T-helper 1 cell treated with Interleukin-12 subunit alpha and Interleukin-12 subunit beta and Interleukin-4 antibody, amounts not matched to agents 30 μg/mL and 1 μg/mL, for 36 hours (primary cell): ENCODE results near the gene TXNDC2.
"Not testable (repeated sequence)": the region's sequence is repeated elsewhere in the genome, so short reads cannot be mapped to it uniquely, and the experiment has no call there.

Experiments used
- H3K27ac Mint-ChIP-seq: one replicate; pipeline ENCODE4 v1.8.0; 2021; ENCODE audit warnings: mild to moderate bottlenecking, mixed read lengths
- H3K27me3 Mint-ChIP-seq: one replicate; pipeline ENCODE4 v1.8.0; 2021; ENCODE audit warnings: low read depth, mixed read lengths
- H3K36me3 Mint-ChIP-seq: one replicate; pipeline ENCODE4 v1.8.0; 2021; ENCODE audit warnings: low read depth, mixed read lengths
- H3K4me1 Mint-ChIP-seq: one replicate; pipeline ENCODE4 v1.8.0; 2021; ENCODE audit warnings: low read depth, mixed read lengths
- H3K4me3 Mint-ChIP-seq: one replicate; pipeline ENCODE4 v1.8.0; 2021; ENCODE audit warnings: mild to moderate bottlenecking, moderate library complexity, mixed read lengths
- H3K9me3 Mint-ChIP-seq: one replicate; pipeline ENCODE4 v1.8.0; 2021; ENCODE audit warnings: mixed read lengths

TXNDC2 gene

DNA sequence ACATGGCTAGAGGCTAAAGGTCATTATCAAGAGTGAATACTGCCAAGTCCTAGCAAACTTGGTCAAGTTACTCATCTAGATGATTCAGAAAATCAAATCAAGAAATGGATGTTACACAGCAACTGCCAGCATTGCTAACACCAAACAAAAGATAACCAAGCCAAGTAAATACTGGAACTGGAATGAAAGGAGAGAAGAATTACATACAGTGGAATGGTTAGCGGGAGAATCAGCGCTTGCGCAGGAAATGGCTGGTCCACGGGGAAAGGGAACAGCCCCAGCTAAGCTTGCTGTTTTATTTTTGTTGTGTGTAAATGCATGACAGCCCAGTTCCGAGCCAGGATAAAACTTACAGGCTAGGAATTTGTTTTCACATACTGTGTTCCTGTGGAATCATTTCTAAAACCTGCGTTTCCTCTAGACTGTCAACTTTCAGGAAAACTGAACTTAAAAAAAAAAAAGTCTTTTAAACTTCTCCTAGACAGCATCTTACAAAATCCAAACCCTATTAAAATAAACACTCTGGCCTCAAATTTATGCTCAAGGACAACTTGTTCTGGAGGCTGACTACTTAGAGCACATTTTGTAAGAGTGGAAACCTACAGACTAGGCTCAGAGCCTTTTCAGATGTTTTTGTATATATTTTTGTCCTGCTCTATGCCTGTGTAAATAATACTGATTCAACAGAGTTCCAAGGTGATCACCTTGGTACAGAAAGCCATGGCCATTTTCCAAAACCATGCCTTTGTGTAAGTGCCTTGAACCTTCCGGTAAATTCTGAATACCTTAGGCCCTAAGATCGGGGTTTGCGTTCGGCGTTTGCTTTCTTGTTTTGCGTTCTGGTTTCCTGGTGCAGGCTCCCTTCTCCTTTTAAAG lies 30.7 kb upstream of the TXNDC2 start:
- H3K27ac Mint-ChIP-seq = no peak overlapping the region
- H3K36me3 Mint-ChIP-seq = no peaks in the 10 kb centered on the region
- H3K9me3 Mint-ChIP-seq = no peaks in the 10 kb centered on the region
- no peak overlapping the region for H3K4me3 Mint-ChIP-seq
- peaks cover 4% of the 10 kb centered on the region for H3K27me3 Mint-ChIP-seq
- H3K4me1 Mint-ChIP-seq = no peaks in the 10 kb centered on the region

DNA sequence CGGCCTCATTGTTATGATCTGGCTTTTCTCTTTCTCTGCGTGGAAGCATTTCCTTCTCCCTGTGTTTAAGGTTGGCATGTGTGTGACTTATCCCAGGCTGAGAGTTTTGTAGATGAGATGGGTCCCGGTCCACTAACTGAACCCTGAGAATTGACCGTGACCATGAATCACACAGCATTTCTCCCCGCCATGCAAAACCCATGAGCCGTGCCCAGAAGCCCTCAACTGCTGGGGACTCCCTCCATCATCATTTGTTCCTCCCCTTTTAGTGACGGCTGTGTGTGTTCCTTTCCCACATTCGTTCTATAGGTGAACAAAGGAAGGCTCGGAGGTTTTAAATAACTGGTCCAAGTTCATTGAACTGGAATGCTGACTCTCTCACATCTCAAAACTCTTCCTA lies 30.1 kb upstream of the TXNDC2 start:
- no peaks in the 10 kb centered on the region for H3K9me3 Mint-ChIP-seq
- H3K36me3 Mint-ChIP-seq = no peaks in the 10 kb centered on the region
- H3K4me3 Mint-ChIP-seq = no peak overlapping the region
- no peak overlapping the region for H3K27ac Mint-ChIP-seq
- H3K27me3 Mint-ChIP-seq = peaks cover 4% of the 10 kb centered on the region
- H3K4me1 Mint-ChIP-seq = no peaks in the 10 kb centered on the region

DNA sequence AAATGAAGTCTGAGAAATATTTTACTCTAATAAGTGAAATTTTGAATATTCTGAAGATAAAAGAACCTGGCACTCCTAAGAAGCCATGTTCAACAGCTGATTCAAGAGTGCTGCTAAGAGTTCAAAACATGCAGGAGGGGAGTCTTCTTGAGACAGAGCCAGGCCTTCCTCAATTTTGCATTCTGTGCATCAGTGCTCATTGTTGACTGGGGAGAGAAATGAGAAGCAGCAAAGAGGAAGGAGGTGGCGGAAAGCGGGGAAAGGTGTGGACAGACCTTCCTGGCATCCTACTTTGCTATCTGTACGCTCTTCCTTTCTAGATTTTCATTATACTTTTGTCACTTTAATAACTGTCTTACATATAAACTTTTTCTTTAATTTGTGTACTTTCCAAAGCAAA lies 29.7 kb upstream of the TXNDC2 start:
- H3K27ac Mint-ChIP-seq = no peak overlapping the region
- H3K27me3 Mint-ChIP-seq = peaks cover 4% of the 10 kb centered on the region
- H3K4me1 Mint-ChIP-seq = no peaks in the 10 kb centered on the region
- no peaks in the 10 kb centered on the region for H3K9me3 Mint-ChIP-seq
- no peaks in the 10 kb centered on the region for H3K36me3 Mint-ChIP-seq
- H3K4me3 Mint-ChIP-seq = no peak overlapping the region

DNA sequence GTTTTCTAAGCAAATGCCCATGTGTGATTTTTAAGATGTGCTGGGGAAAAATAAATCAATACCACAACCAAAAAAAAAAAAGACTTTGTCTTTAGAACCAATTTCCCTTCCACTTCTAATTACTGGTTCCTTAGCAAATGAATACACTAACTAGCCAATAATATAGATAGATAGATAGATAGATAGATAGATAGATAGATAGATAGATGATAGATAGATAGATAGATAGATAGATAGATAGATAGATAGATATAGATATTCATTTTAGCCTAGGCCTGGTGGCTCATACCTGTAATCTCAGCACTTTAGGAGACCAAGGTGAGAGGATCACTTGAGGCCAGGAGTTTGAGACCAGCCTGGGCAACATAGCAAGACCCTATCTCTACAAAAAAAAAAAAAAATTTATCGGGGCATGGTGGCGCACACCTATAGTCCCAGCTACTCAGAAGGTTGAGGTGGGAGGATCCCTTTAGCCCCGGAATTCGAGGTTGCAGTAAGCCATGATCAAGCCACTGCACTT lies 28.2 kb upstream of the TXNDC2 start:
- not testable (repeated sequence) for H3K9me3 Mint-ChIP-seq, H3K4me1 Mint-ChIP-seq, H3K27ac Mint-ChIP-seq, H3K36me3 Mint-ChIP-seq, H3K4me3 Mint-ChIP-seq, H3K27me3 Mint-ChIP-seq

DNA sequence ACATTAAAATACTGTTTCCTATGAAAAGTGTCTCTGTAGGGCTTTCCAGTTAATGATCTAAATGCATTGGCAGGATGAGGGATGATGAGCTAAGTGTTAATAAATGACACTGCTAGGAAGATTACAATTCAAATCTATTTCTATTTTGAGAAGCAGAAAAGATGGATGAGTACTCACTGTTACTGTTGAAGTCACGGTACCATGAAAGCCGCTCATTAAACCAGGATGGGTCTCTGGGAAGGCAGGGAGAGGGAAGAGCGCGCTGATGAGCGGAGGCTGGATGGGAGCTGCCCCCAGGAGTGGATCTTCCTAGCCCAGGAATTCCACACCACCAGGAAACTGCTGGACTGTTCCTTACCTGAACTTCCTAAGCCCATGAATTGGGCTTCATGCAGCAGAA lies 27.1 kb upstream of the TXNDC2 start:
- H3K9me3 Mint-ChIP-seq = no peaks in the 10 kb centered on the region
- peaks cover 2% of the 10 kb centered on the region for H3K4me1 Mint-ChIP-seq
- no peaks in the 10 kb centered on the region for H3K27me3 Mint-ChIP-seq
- no peak overlapping the region for H3K4me3 Mint-ChIP-seq
- H3K36me3 Mint-ChIP-seq = no peaks in the 10 kb centered on the region
- no peak overlapping the region for H3K27ac Mint-ChIP-seq

DNA sequence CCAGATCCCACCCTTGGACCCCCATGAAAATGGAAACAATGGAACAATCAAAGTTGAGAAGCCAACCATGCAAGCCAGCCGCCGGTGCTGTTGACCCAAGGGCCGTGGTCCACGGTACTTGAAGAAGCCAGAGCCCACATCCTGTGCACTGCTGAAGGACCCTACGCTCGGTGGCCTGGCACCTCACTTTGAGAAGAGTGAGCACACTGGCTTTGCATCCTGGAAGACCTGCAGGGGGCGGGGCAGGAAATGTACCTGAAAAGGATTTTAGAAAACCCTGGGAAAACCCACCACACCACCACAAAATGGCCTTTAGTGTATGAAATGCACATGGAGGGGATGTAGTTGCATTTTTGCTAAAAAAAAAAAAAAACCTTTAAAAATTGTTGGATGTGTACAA lies 26.5 kb upstream of the TXNDC2 start:
- Mint-ChIP-seq H3K27ac (no peak overlapping the region), H3K9me3 (no peaks in the 10 kb centered on the region), H3K4me3 (no peak overlapping the region), H3K36me3 (no peaks in the 10 kb centered on the region), H3K4me1 (peaks cover 2% of the 10 kb centered on the region), H3K27me3 (no peaks in the 10 kb centered on the region)

DNA sequence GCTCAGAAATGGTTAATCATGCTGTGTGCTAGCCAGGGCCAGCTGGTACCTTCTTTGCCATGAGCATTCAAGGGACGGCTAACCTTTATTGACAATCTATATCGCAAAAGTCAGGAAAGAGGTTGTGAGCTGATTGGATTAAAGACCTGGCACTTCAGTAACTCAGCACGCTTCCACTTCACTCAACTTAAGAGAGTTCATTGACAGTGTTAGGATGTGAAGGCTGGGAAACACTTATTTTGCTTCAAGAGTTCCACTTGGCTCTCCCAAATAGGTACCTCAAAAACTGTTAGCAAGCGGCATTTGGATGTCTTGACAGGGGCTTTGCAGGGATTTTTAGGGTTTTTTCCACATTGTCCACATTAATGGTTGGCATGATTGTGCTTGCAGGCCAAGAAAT lies 25.1 kb upstream of the TXNDC2 start:
- Mint-ChIP-seq H3K36me3 (no peaks in the 10 kb centered on the region), H3K4me1 (peaks cover 2% of the 10 kb centered on the region), H3K27me3 (no peaks in the 10 kb centered on the region), H3K9me3 (peaks cover 6% of the 10 kb centered on the region), H3K27ac (no peak overlapping the region), H3K4me3 (no peak overlapping the region)

DNA sequence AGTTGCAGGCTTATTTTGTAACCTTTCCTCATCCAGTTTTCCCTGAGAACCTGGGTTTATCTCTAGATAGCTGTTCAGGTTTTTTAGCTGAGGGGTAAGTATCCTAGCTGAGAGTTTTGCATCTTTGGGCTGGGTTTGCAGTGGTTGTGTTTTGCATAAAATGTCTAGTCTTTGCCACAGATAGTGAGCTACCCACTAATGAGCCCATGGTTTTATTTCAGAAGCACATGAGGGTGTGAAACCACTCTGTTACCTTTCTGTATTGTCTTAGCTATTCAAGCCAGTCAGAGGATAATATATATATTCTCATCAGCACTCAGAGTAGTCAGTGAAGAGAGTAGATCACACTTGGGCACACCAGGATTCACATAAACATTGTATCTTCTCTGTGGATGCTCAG lies 24.6 kb upstream of the TXNDC2 start:
- Mint-ChIP-seq H3K4me3 (no peak overlapping the region), H3K36me3 (no peaks in the 10 kb centered on the region), H3K27ac (no peak overlapping the region), H3K27me3 (no peaks in the 10 kb centered on the region), H3K9me3 (peaks cover 11% of the 10 kb centered on the region), H3K4me1 (peaks cover 2% of the 10 kb centered on the region)

DNA sequence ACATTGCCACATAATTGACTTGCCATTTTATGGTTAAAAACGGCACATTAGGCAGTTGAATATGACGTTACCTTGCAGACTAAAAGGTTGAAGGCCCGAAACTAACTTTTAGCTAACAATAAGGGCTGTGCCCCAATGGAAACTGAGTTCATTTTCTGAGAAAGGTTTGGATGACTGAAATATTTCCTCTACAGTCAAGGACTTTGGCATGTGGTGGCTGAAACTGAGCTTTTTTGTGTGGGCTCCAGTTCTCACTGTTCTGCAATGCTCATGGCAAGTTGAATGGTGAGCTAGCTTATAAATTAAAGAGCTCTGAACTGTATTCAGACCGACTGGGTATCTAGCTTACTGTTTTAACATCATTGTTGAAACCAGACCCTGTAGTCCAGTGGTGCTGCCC lies 23.8 kb upstream of the TXNDC2 start:
- H3K4me3 Mint-ChIP-seq = no peak overlapping the region
- H3K9me3 Mint-ChIP-seq = peaks cover 14% of the 10 kb centered on the region
- H3K4me1 Mint-ChIP-seq = peaks cover 2% of the 10 kb centered on the region
- H3K27me3 Mint-ChIP-seq = no peaks in the 10 kb centered on the region
- no peaks in the 10 kb centered on the region for H3K36me3 Mint-ChIP-seq
- H3K27ac Mint-ChIP-seq = peak overlapping the region; percentile 1

DNA sequence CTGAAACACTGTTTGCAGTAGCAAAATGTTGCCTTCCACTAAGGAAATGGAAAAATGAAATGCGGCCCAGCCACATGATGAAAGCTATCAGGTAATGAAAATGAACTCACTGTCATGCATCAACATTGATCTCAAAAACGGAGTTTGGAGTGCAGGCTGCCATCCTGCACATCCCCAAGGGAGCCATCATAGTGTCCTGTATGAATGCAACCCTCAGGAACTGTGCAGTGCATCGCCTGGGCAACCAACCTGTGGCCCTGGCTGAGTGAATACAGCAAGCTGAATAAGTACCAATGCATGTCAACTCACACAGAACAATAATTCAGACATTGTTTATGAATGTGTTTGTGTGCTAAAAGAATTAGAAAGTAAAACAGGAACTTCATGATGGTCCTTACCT lies 23.1 kb upstream of the TXNDC2 start:
- H3K9me3 Mint-ChIP-seq = peaks cover 17% of the 10 kb centered on the region
- H3K27ac Mint-ChIP-seq = no peak overlapping the region
- H3K4me1 Mint-ChIP-seq = peaks cover 2% of the 10 kb centered on the region
- H3K4me3 Mint-ChIP-seq = no peak overlapping the region
- H3K27me3 Mint-ChIP-seq = no peaks in the 10 kb centered on the region
- H3K36me3 Mint-ChIP-seq = no peaks in the 10 kb centered on the region

DNA sequence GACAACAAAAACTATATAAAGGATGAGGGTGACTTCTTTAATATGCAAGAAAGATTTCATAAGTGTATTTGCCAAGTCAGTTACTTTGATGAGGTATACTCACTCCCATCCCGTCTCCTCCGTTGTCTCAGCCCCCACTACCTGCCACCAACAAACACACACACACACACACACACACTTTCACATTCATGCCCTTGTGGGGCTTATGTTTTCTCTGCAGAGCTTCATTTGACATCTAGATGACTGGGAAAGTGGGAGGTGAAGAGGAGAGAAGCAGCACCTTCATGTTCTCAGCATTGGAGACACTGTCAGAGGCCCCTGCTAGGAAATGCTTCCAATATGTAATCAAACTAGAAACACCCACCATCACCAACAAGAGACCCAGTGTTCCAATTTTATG lies 22.5 kb upstream of the TXNDC2 start:
- Mint-ChIP-seq H3K9me3 (peaks cover 17% of the 10 kb centered on the region), H3K4me1 (peaks cover 2% of the 10 kb centered on the region), H3K4me3 (no peak overlapping the region), H3K27me3 (no peaks in the 10 kb centered on the region), H3K27ac (no peak overlapping the region), H3K36me3 (no peaks in the 10 kb centered on the region)

DNA sequence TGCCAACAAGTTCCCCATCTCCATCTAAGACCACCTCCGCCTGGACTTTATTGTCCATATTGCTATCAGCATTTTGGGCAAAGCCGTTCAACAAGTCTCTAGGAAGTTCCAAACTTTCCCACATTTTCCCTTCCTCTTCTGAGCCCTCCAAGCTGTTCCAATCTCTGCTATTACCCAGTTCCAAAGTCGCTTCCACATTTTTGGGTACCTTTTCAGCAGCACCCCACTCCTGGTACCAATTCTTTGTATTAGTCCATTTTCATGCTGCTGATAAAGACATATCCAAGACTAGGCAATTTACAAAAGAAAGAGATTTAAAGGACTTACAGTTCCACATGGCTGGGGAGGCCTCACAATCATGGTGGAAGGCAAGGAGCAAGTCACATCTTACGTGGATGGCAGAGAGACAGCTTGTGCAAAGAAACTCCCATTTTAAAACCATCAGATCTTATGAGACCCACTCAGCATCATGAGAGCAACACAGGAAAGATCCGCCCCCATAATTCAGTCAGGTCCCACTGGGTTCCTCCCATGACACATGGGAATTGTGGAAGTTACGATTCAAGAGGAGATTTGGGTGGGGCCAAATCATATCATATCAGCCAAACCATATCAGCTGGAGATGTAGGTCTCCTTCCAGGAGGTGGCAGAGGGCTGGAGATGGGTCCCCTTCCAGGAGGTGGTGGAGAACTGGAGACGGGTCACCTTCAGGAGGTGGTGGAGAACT lies 19.8 kb upstream of the TXNDC2 start:
- Mint-ChIP-seq H3K9me3 (peaks cover 17% of the 10 kb centered on the region), H3K36me3 (no peaks in the 10 kb centered on the region), H3K4me1 (peaks cover 9% of the 10 kb centered on the region), H3K4me3 (no peak overlapping the region), H3K27ac (no peak overlapping the region), H3K27me3 (no peaks in the 10 kb centered on the region)

DNA sequence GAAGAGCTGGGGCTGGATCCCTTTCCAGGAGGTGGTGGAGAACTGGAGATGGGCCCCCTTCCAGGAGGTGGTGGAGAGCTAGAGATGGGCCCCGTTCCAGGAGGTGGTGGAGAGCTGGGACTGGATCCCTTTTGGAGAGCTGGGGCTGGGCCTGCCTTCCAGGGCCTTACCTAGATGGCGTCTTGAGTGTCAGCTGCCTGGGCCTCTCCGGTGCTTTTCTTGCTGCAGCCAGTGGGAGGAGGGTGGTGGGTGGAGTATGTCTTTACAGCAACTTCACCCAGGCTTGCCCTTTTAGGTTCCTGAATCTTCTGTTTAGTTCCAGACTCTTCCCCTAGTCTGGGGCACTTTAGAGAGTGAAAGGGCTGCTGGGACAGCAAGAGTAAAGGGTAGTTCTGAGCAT lies 19.1 kb upstream of the TXNDC2 start:
- Mint-ChIP-seq H3K27ac (no peak overlapping the region), H3K9me3 (peaks cover 17% of the 10 kb centered on the region), H3K4me3 (no peak overlapping the region), H3K4me1 (peaks cover 8% of the 10 kb centered on the region), H3K27me3 (no peaks in the 10 kb centered on the region), H3K36me3 (no peaks in the 10 kb centered on the region)

DNA sequence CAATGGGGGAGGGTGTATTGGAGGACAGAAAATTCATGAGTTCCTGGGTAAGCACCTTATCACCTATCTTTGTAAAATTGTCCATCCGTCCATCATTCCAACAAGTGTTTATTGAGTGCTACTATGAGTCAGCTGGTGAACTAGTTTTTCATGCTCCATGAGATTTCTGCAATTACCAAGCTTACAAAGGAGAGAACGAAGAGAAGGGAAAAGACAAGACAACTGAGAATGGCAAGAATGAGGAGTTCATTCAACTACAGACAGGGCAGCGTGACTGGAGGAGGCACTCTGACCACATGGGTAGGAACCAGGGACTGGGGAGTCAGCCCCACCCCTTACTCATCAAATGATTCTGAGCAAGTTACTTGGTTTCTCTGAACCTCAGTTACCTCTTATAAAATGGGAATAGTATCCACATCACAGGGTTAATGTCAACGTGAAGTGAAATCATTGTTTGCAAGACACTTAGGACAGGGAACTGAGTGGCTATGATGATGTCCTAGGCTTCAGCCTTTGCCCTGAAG lies 18.6 kb upstream of the TXNDC2 start:
- no peaks in the 10 kb centered on the region for H3K36me3 Mint-ChIP-seq
- H3K4me1 Mint-ChIP-seq = peaks cover 7% of the 10 kb centered on the region
- no peak overlapping the region for H3K27ac Mint-ChIP-seq
- H3K4me3 Mint-ChIP-seq = no peak overlapping the region
- H3K9me3 Mint-ChIP-seq = peaks cover 17% of the 10 kb centered on the region
- H3K27me3 Mint-ChIP-seq = no peaks in the 10 kb centered on the region
